Sigmoid colon (tissue), 7 donors: Measurements from ENCODE around the gene TBXT. TPM values are rescaled to one million over a fixed set of nuclear protein-coding genes. Genes with fewer than 3 reads are reported as not detected.

Source experiments
- DNase-seq: peaks from one replicate; pipeline ENCODE4 v3.0.0-alpha.2; 2019
- H3K27ac ChIP-seq, 4 donors: fragments of 200-600 bp; sonication (generic); one replicate each; pipeline ENCODE4 v1.5.1; 2016 to 2019; ENCODE audit warnings: mild to moderate bottlenecking in 1 of 4
- H3K27me3 ChIP-seq, 3 donors: fragments of 200-600 bp; sonication (generic); one replicate each; pipeline ENCODE4 v1.5.1; 2019; ENCODE audit warnings: mild to moderate bottlenecking in 1 of 3
- H3K36me3 ChIP-seq, 4 donors: fragments of 200-600 bp; sonication (generic); one replicate each; pipeline ENCODE4 v1.5.1; 2016 to 2019
- H3K4me1 ChIP-seq, 4 donors: fragments of 200-600 bp; sonication (generic); one replicate each; pipeline ENCODE4 v1.5.1; 2017 to 2019
- H3K4me3 ChIP-seq, 4 donors: fragments of 200-600 bp; sonication (generic); one replicate each; pipeline ENCODE4 v1.5.1; 2017 to 2019; ENCODE audit warnings: mild to moderate bottlenecking in 2 of 4, moderate library complexity in 1 of 4
- H3K9me3 ChIP-seq, 4 donors: fragments of 200-600 bp in 3 of 4; sonication (generic) in 3 of 4; one replicate each; pipeline versions ENCODE4 v1.5.1 to v1.6.1; 2013 to 2019
- CTCF ChIP-seq, 4 experiments: fragments of 450-650 bp in 3 of 4; fragments of 200-600 bp in 1 of 4; IDR thresholded peaks; one replicate each; pipeline ENCODE4 v1.5.1; 2016 to 2019; ENCODE audit warnings: antibody characterized with exemption in 4 of 4, mild to moderate bottlenecking in 3 of 4, moderate library complexity in 2 of 4
- EP300 ChIP-seq, 4 donors: sonication (generic); formaldehyde crosslinking; IDR thresholded peaks; one replicate each; pipeline ENCODE4 v1.6.1; 2017; ENCODE audit warnings: antibody characterized with exemption in 4 of 4
- POLR2A ChIP-seq, 2 donors: fragments of 450-650 bp; IDR thresholded peaks; one replicate each; pipeline ENCODE4 v1.6.1; 2016; ENCODE audit warnings: antibody characterized with exemption in 2 of 2, mild to moderate bottlenecking in 2 of 2, moderate library complexity in 2 of 2
- POLR2AphosphoS5 ChIP-seq, 4 donors: sonication (generic); formaldehyde crosslinking; IDR thresholded peaks; one replicate each; pipeline ENCODE4 v1.6.1; 2017; ENCODE audit warnings: antibody characterized with exemption in 4 of 4
- WGBS, 2 donors: extraction: QIAGEN DNeasy Blood & Tissue Kit; methylation state at CpG; one replicate each; pipeline ENCODE4 v1.1.7; 2013; 5-methylcytosine and 5-hydroxymethylcytosine counted together
- intact Hi-C: fragments of 100-400 bp; cut with DNase I; formaldehyde crosslinking; loops from one replicate; pipeline ENCODE4 v1.15.1; 2023
- polyA plus RNA-seq, 3 donors: library from polyadenylated mRNA; stranded (reverse); fragments of 200-250 nt; gene quantifications; one replicate each; pipeline ENCODE4 v1.2.3, GENCODE V29; 2013
- total RNA-seq, 4 donors: library from RNA; depleted of rRNA; stranded (reverse); fragments of >200 nt; gene quantifications; one replicate each; pipeline ENCODE4 v1.1.0, GENCODE V29; 2016
- donor health status: healthy with polysubstance abuse.
- donor health status: Bipolar disorder and iron deficiency.
- donor health status: healthy.

The TBXT gene
- total and polyA plus RNA-seq, 7 donors: not detected

GRCh38 chr6:166201878-166202277 lies 34.2 kb upstream of the TBXT start:
- 73 to 75% methylated on average over 2 of the region's 2 CpGs for WGBS, 2 donors

GRCh38 chr6:166197361-166197760 lies 29.7 kb upstream of the TBXT start:
- Histone ChIP-seq H3K4me3 (no peak overlapping the region), H3K36me3 (no peaks in the 10 kb centered on the region), H3K27me3 (no peaks in the 10 kb centered on the region), H3K4me1 (peaks cover 0 to 7% (median 0%) of the 10 kb centered on the region in 4 donors), H3K27ac (no peak overlapping the region), H3K9me3 (no peaks in the 10 kb centered on the region)
- intact Hi-C loops: no loop called here
- TF ChIP-seq POLR2A (IDR thresholded peaks at IDR 0.05) (no peak), EP300 (IDR thresholded peaks at IDR 0.05) (no peak), CTCF (IDR thresholded peaks at IDR 0.05) (no peak), POLR2AphosphoS5 (IDR thresholded peaks at IDR 0.05) (no peak)
- DNase-seq: no peak
- WGBS, 2 donors: 55 to 70% methylated on average over 5 of the region's 5 CpGs

More at GRCh38 chr6:166201878-166202277, 34.2 kb upstream of the TBXT start:
- Histone ChIP-seq H3K36me3 (no peaks in the 10 kb centered on the region), H3K27ac (no peak overlapping the region), H3K4me3 (no peak overlapping the region), H3K27me3 (no peaks in the 10 kb centered on the region), H3K9me3 (no peaks in the 10 kb centered on the region), H3K4me1 (no peaks in the 10 kb centered on the region)
- TF ChIP-seq EP300 (IDR thresholded peaks at IDR 0.05) (no peak), POLR2A (IDR thresholded peaks at IDR 0.05) (no peak), POLR2AphosphoS5 (IDR thresholded peaks at IDR 0.05) (no peak)
- DNase-seq: no peak
- intact Hi-C loops: no loop called here

GRCh38 chr6:166195860-166196238 lies 28.2 kb upstream of the TBXT start:
- Histone ChIP-seq H3K4me3 (no peak overlapping the region), H3K27ac (no peak overlapping the region), H3K27me3 (no peaks in the 10 kb centered on the region), H3K36me3 (no peaks in the 10 kb centered on the region), H3K9me3 (no peaks in the 10 kb centered on the region), H3K4me1 (peaks cover 0 to 7% (median 0%) of the 10 kb centered on the region in 4 donors)
- no peak for TF ChIP-seq EP300 (IDR thresholded peaks at IDR 0.05)
- no peak for TF ChIP-seq POLR2A (IDR thresholded peaks at IDR 0.05)
- TF ChIP-seq POLR2AphosphoS5 (IDR thresholded peaks at IDR 0.05): no peak
- no peak for TF ChIP-seq CTCF (IDR thresholded peaks at IDR 0.05)
- intact Hi-C loops: no loop called here
- DNase-seq: no peak
- WGBS, 2 donors: 76 to 78% methylated on average over 10 of the region's 10 CpGs

GRCh38 chr6:166194914-166195859 lies 27.5 kb upstream of the TBXT start:
- peaks cover 0 to 7% (median 0%) of the 10 kb centered on the region in 4 donors for H3K4me1 ChIP-seq
- 29 to 51% methylated on average over 13 of the region's 13 CpGs for WGBS, 2 donors
- H3K27ac ChIP-seq: no peak overlapping the region
- H3K36me3 ChIP-seq: no peaks in the 10 kb centered on the region
- DNase-seq: no peak
- no peaks in the 10 kb centered on the region for H3K27me3 ChIP-seq
- intact Hi-C loops: no loop called here
- H3K4me3 ChIP-seq: no peak overlapping the region
- H3K9me3 ChIP-seq: no peaks in the 10 kb centered on the region
- TF ChIP-seq CTCF (IDR thresholded peaks at IDR 0.05) (no peak), EP300 (IDR thresholded peaks at IDR 0.05) (no peak), POLR2AphosphoS5 (IDR thresholded peaks at IDR 0.05) (no peak), POLR2A (IDR thresholded peaks at IDR 0.05) (no peak)

GRCh38 chr6:166192557-166192956 lies 24.9 kb upstream of the TBXT start:
- TF ChIP-seq POLR2AphosphoS5 (IDR thresholded peaks at IDR 0.05) (no peak), POLR2A (IDR thresholded peaks at IDR 0.05) (no peak), EP300 (IDR thresholded peaks at IDR 0.05) (no peak), CTCF (IDR thresholded peaks at IDR 0.05) (no peak)

More at GRCh38 chr6:166192557-166192956, 24.9 kb upstream of the TBXT start:
- H3K36me3 ChIP-seq: no peaks in the 10 kb centered on the region
- DNase-seq: no peak
- no peak overlapping the region for H3K4me3 ChIP-seq
- H3K27ac ChIP-seq: no peak overlapping the region
- intact Hi-C loops: no loop called here
- H3K4me1 ChIP-seq: peaks cover 0 to 7% (median 0%) of the 10 kb centered on the region in 4 donors
- H3K9me3 ChIP-seq: no peaks in the 10 kb centered on the region
- WGBS, 2 donors: 78 to 83% methylated on average over 5 of the region's 5 CpGs
- H3K27me3 ChIP-seq: no peaks in the 10 kb centered on the region
